Ovary (tissue), 3 donors: ENCODE measurements around the gene YOD1.

Experiments
- CTCF ChIP-seq, 3 donors: fragments of 450-650 bp in 2 of 3; fragments of 200-600 bp in 1 of 3; IDR thresholded peaks; one replicate each; pipeline versions ENCODE4 v1.5.1 to v1.8.0; 2016 to 2022; ENCODE audit warnings: antibody characterized with exemption in 3 of 3, mild to moderate bottlenecking in 1 of 3
- EP300 ChIP-seq: sonication (generic); formaldehyde crosslinking; IDR thresholded peaks from one replicate; pipeline ENCODE4 v1.6.1; 2017; ENCODE audit warnings: antibody characterized with exemption
- POLR2A ChIP-seq: fragments of 450-650 bp; IDR thresholded peaks from one replicate; pipeline ENCODE4 v1.6.1; 2017; ENCODE audit warnings: antibody characterized with exemption, mild to moderate bottlenecking, moderate library complexity
- donor health status: DM: no; HTN: no; CAD: no.

GRCh38 chr1:207051191-207051943 is at the start of gene YOD1:
- TF ChIP-seq CTCF (IDR thresholded peaks at IDR 0.05) (no peak), POLR2A (no peak), EP300 (no peak)
